Mammary epithelial cell (primary cell): ENCODE measurements around the gene H2BK1.

Source experiments
- CTCF ChIP-seq, 2 donors: IDR thresholded peaks in 1 of 2; conservative IDR thresholded peaks in 1 of 2; 2 replicates each; pipeline ENCODE4 v1.5.1; 2011 to 2012; ENCODE audit warnings: inconsistent platforms in 2 of 2, low read length in 2 of 2, mild to moderate bottlenecking in 2 of 2, control low read depth in 1 of 2, low read depth in 1 of 2; ENCODE audit not compliant: insufficient read depth in 1 of 2; ENCODE audit errors: extremely low read depth in 1 of 2
- EZH2 ChIP-seq: IDR thresholded peaks from 2 replicates; pipeline ENCODE4 v1.6.1; 2012; ENCODE audit warnings: low read length, inconsistent platforms, borderline replicate concordance

- TF ChIP-seq CTCF (conservative IDR thresholded peaks at IDR 0.05 in 1 of 2, IDR thresholded peaks at IDR 0.05 in 1 of 2; ENCODE audit: extremely low read depth in 1 of 2, insufficient read depth in 1 of 2, low read depth in 1 of 2, low read length in 2 of 2) = no peak
- TF ChIP-seq EZH2 = no peak
These were observed 28.9 kb upstream of the H2BK1 start for GRCh38 chr7:151238924-151239836.
